H1 (cell line): ENCODE data around the gene CWC27. TPM values are rescaled to one million over a fixed set of nuclear protein-coding genes. Genes with fewer than 3 reads are reported as not detected.

Experiments
- CTCF ChIA-PET: fragments of 300-600 bp; sonication (Branson Sonifier 250); formaldehyde crosslinking; loops from one replicate; lab custom pipeline; 2021; ENCODE audit not compliant: partially characterized antibody; lab: Charles Lee
- POLR2A ChIA-PET: fragments of 300-600 bp; sonication (Branson Sonifier 250); formaldehyde crosslinking; loops from one replicate; lab custom pipeline; 2021; ENCODE audit warnings: inconsistent platforms; ENCODE audit not compliant: partially characterized antibody; lab: Charles Lee
- DNase-seq, 2 experiments: peaks; one replicate each; pipeline versions ENCODE4 v3.0.0 to v3.0.0-alpha.2; 2010 to 2022; ENCODE audit warnings: low spot score in 2 of 2, low read depth in 1 of 2, mixed read lengths in 1 of 2
- FAIRE-seq: peaks from 2 replicates; lab custom pipeline; 2011; peaks lifted over from hg19 to GRCh38; lab: Jason Lieb, UNC
- H2AFZ ChIP-seq: 2 replicates; pipeline ENCODE4 v1.8.1; 2012; ENCODE audit warnings: low read length, inconsistent platforms
- H2AK5ac ChIP-seq: 2 replicates; pipeline ENCODE4 v1.6.1; 2013; ENCODE audit warnings: low read depth, low read length
- H2BK120ac ChIP-seq: replicated peaks from 2 replicates; pipeline ENCODE3; 2013; ENCODE audit warnings: low read depth, low read length, inconsistent platforms
- H2BK12ac ChIP-seq: 2 replicates; pipeline ENCODE4 v1.6.1; 2013; ENCODE audit warnings: low read depth, low read length
- H2BK15ac ChIP-seq: 2 replicates; pipeline ENCODE4 v1.6.1; 2013; ENCODE audit warnings: low read length
- H2BK20ac ChIP-seq: 2 replicates; pipeline ENCODE4 v1.6.1; 2013; ENCODE audit warnings: low read length
- H2BK5ac ChIP-seq: 2 replicates; pipeline ENCODE4 v1.6.1; 2013; ENCODE audit warnings: low read depth, low read length
- H3K14ac ChIP-seq: 2 replicates; pipeline ENCODE4 v1.6.1; 2013; ENCODE audit warnings: inconsistent platforms; ENCODE audit not compliant: insufficient read length
- H3K18ac ChIP-seq: 2 replicates; pipeline ENCODE4 v1.6.1; 2013; ENCODE audit warnings: low read length; ENCODE audit errors: extremely low read depth
- H3K23ac ChIP-seq: 2 replicates; pipeline ENCODE4 v1.6.1; 2013; ENCODE audit warnings: inconsistent platforms; ENCODE audit not compliant: insufficient read length
- H3K23me2 ChIP-seq: 2 replicates; pipeline ENCODE4 v1.6.1; 2013; ENCODE audit warnings: low read depth, low read length
- H3K27ac ChIP-seq: 2 replicates; pipeline ENCODE4 v1.6.1; 2011; ENCODE audit warnings: low read depth, low read length, inconsistent platforms
- H3K27me3 ChIP-seq, 4 experiments: replicated peaks in 1 of 4; 1 replicate in 1 of 4; 2 replicates in 3 of 4; pipeline versions ENCODE4 v1.6.1 to v1.8.1; 2011 to 2013; ENCODE audit warnings: low read length in 3 of 4, mild to moderate bottlenecking in 3 of 4, inconsistent platforms in 2 of 4, mixed read lengths in 2 of 4, moderate library complexity in 1 of 4; ENCODE audit not compliant: control insufficient read depth in 3 of 4, insufficient read depth in 3 of 4; ENCODE audit errors: extremely low read depth in 1 of 4
- H3K36me3 ChIP-seq, 4 experiments: 2 replicates each; pipeline versions ENCODE4 v1.6.1 to v1.8.1; 2011 to 2013; ENCODE audit warnings: mild to moderate bottlenecking in 4 of 4, low read length in 3 of 4, moderate library complexity in 2 of 4, control low read depth in 1 of 4, inconsistent platforms in 1 of 4; ENCODE audit not compliant: insufficient read depth in 4 of 4, control insufficient read depth in 2 of 4
- H3K4ac ChIP-seq: replicated peaks from 2 replicates; pipeline ENCODE3; 2013; ENCODE audit warnings: low read length, low read depth, mixed read lengths, inconsistent platforms; ENCODE audit not compliant: insufficient read length
- H3K4me1 ChIP-seq, 4 experiments: replicated peaks in 1 of 4; 1 replicate in 1 of 4; 2 replicates in 3 of 4; pipeline versions ENCODE4 v1.6.1 to v1.8.1; 2011 to 2013; ENCODE audit warnings: low read length in 3 of 4, inconsistent platforms in 2 of 4, mixed read lengths in 1 of 4; ENCODE audit not compliant: insufficient read depth in 4 of 4, control insufficient read depth in 3 of 4
- H3K4me2 ChIP-seq, 2 experiments: 2 replicates each; pipeline versions ENCODE4 v1.6.1 to v1.8.1; 2011 to 2013; ENCODE audit warnings: low read depth in 2 of 2, low read length in 2 of 2, control low read depth in 1 of 2, inconsistent platforms in 1 of 2, mild to moderate bottlenecking in 1 of 2; ENCODE audit not compliant: insufficient read depth in 1 of 2
- H3K4me3 ChIP-seq, 4 experiments: fragments of 200-600, 300-600 bp in 1 of 4; sonication (generic), shearing (Covaris generic), sonication (Bioruptor Twin) in 1 of 4; 2 replicates each; pipeline versions ENCODE4 v1.5.1 to v1.8.1; 2011 to 2016; ENCODE audit warnings: low read length in 4 of 4, low read depth in 3 of 4, control low read depth in 2 of 4, inconsistent platforms in 2 of 4, mild to moderate bottlenecking in 2 of 4, mixed read lengths in 1 of 4, moderate library complexity in 1 of 4; ENCODE audit not compliant: insufficient read depth in 2 of 4; ENCODE audit errors: extremely low read depth in 1 of 4
- H3K56ac ChIP-seq: replicated peaks from 2 replicates; pipeline ENCODE3; 2013; ENCODE audit warnings: low read depth, mild to moderate bottlenecking, mixed read lengths, low read length, inconsistent platforms; ENCODE audit not compliant: insufficient read length
- H3K79me1 ChIP-seq: 2 replicates; pipeline ENCODE4 v1.6.1; 2013; ENCODE audit warnings: low read depth, low read length, control low read depth
- H3K79me2 ChIP-seq, 2 experiments: 2 replicates each; pipeline versions ENCODE4 v1.6.1 to v1.8.1; 2012 to 2013; ENCODE audit warnings: low read length in 2 of 2, mild to moderate bottlenecking in 2 of 2, inconsistent platforms in 1 of 2; ENCODE audit not compliant: insufficient read depth in 2 of 2, control insufficient read depth in 1 of 2
- H3K9ac ChIP-seq, 4 experiments: replicated peaks in 1 of 4; 1 replicate in 1 of 4; 2 replicates in 3 of 4; pipeline versions ENCODE4 v1.6.1 to v1.8.1; 2011 to 2013; ENCODE audit warnings: low read depth in 3 of 4, low read length in 3 of 4, control low read depth in 2 of 4, mild to moderate bottlenecking in 2 of 4, moderate library complexity in 2 of 4, inconsistent platforms in 1 of 4; ENCODE audit errors: extremely low read depth in 1 of 4
- H3K9me3 ChIP-seq, 2 experiments: 2 replicates each; pipeline versions ENCODE4 v1.6.1 to v1.8.1; 2012 to 2013; ENCODE audit warnings: mild to moderate bottlenecking in 2 of 2, moderate library complexity in 2 of 2, control low read depth in 1 of 2, inconsistent platforms in 1 of 2, low read depth in 1 of 2, low read length in 1 of 2, mixed read lengths in 1 of 2; ENCODE audit not compliant: insufficient read depth in 2 of 2
- H4K20me1 ChIP-seq, 2 experiments: replicated peaks in 1 of 2; 2 replicates each; pipeline versions ENCODE3 to v1.8.1; 2011 to 2013; ENCODE audit warnings: inconsistent platforms in 2 of 2, low read length in 2 of 2, mild to moderate bottlenecking in 1 of 2; ENCODE audit not compliant: insufficient read depth in 2 of 2, control insufficient read depth in 1 of 2
- H4K5ac ChIP-seq: 2 replicates; pipeline ENCODE4 v1.6.1; 2013; ENCODE audit warnings: low read length, low read depth, mixed read lengths, inconsistent platforms; ENCODE audit not compliant: insufficient read length
- H4K8ac ChIP-seq: 2 replicates; pipeline ENCODE4 v1.8.0; 2013; ENCODE audit warnings: mild to moderate bottlenecking, moderate library complexity, low read length, inconsistent platforms; ENCODE audit not compliant: insufficient read depth; ENCODE audit errors: extremely low read depth
- H4K91ac ChIP-seq: replicated peaks from 2 replicates; pipeline ENCODE3; 2013; ENCODE audit warnings: low read length, mixed read lengths, inconsistent platforms; ENCODE audit not compliant: insufficient read length
- CBX8 ChIP-seq: fragments of 300-800, 300-1000 bp; sonication (generic); IDR thresholded peaks from 2 replicates; pipeline ENCODE4 v1.7.1; 2016; ENCODE audit warnings: low read depth, low read length, borderline replicate concordance
- polyA plus RNA-seq, 7 experiments: library from polyadenylated mRNA; depleted of rRNA in 3 of 7; stranded (reverse) in 5 of 7; unstranded in 2 of 7; fragments of >200 nt in 5 of 7; fragments of 200-250 nt in 2 of 7; gene quantifications; 1 replicate in 5 of 7; 2 replicates in 1 of 7; 4 replicates in 1 of 7; pipeline versions ENCODE4 v1.2.1 to v1.2.3, GENCODE V29; 2011 to 2013; ENCODE audit warnings: missing spikeins in 2 of 7, mixed read lengths in 2 of 7
- total RNA-seq: library from RNA; stranded (reverse); fragmentation: NEBNext Ultra II Directional; extraction: Animal tissue kit (Norgen Biotek cat#: 25700); gene quantifications from 2 replicates; pipeline ENCODE4 v1.2.1, GENCODE V29; 2021

Gene CWC27
- total and polyA plus RNA-seq, 2 of the 8 experiments (the other 6 are each of a cell fraction or from before 2014, with no cell fraction given), result 24.9 to 43.4 TPM

DNA sequence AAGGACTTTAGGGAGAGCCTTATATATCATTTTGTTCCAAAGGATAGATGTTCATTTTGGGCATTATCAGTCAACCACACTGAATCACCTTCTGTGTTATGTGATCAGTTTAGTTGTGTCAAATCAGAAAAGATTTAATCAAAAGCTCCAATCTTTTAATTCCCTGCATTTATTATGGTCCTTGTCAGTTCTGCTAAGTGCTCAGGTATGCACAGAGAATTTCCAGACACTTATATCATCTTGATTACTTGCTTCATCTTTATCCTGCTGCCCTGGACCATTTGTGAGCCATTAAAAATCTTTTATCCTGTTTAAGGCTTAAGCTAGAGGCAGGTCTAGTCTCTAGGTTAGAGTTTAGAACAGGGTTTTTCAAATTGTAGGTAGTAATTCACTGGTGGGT is 179.1 kb downstream of the CWC27 start:
- no peaks in the 10 kb centered on the region for H3K36me3 ChIP-seq
- H3K4ac ChIP-seq, result no peak overlapping the region
- H3K18ac ChIP-seq, result no peak overlapping the region
- H3K23me2 ChIP-seq, result no peaks in the 10 kb centered on the region
- no peak overlapping the region for H3K4me2 ChIP-seq
- H3K23ac ChIP-seq, result no peak overlapping the region
- DNase-seq (no peak), FAIRE-seq (no peak)
- ChIA-PET CTCF (interaction anchor here (0.8 to 1.7 kb wide), 4 partner anchors 12 to 315 kb away, joined by 3 to 6 read pairs (median 4); no protein-coding TSS in a partner anchor), POLR2A (no interaction called here)
- no peak overlapping the region for H2BK12ac ChIP-seq
- no peak overlapping the region for H4K5ac ChIP-seq
- no peak overlapping the region for H3K14ac ChIP-seq
- H2BK120ac ChIP-seq, result no peak overlapping the region
- H3K79me1 ChIP-seq, result no peaks in the 10 kb centered on the region
- H3K27ac ChIP-seq, result no peak overlapping the region
- no peak overlapping the region for H2AFZ ChIP-seq
- H3K4me1 ChIP-seq, result no peaks in the 10 kb centered on the region
- H3K9ac ChIP-seq, result no peak overlapping the region
- H3K56ac ChIP-seq, result no peak overlapping the region
- no peaks in the 10 kb centered on the region for H4K20me1 ChIP-seq
- TF ChIP-seq CBX8, result no peak
- H2AK5ac ChIP-seq, result no peak overlapping the region
- H4K8ac ChIP-seq, result no peak overlapping the region
- H2BK15ac ChIP-seq, result no peak overlapping the region
- H2BK20ac ChIP-seq, result no peak overlapping the region
- H2BK5ac ChIP-seq, result no peak overlapping the region
- H4K91ac ChIP-seq, result no peak overlapping the region
- H3K79me2 ChIP-seq, result no peaks in the 10 kb centered on the region
- H3K9me3 ChIP-seq, result no peaks in the 10 kb centered on the region
- H3K4me3 ChIP-seq, result no peak overlapping the region
- no peaks in the 10 kb centered on the region for H3K27me3 ChIP-seq
